ENCODE measurements around the gene LMO7. TPM values are rescaled to one million over a fixed set of nuclear protein-coding genes. Genes with fewer than 3 reads are reported as not detected.

Gene LMO7
- total RNA-seq, 1 experiment from 2014 or later = 20.4 TPM

DNA sequence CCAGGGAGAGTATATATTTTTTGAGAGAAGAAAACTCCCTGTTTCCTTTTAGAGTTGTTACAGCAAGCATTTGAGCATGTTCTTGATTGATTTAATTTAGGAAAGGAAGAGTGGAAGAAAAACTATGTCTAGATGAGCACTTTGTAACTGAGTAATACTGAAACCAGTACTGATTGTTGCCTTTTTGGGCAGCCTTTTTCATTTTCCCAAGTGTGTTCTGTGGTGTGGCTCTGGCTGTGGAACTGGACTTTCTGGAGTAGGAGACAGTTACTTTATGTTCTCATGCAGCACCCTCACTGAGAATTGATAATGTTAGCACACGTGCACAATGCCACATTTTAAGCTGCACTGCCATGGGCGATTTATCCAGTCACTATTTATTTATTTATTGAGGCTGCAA is 211.5 kb downstream of the LMO7 start:
- no peak for DNase-seq
- H3K36me3 Mint-ChIP-seq (ENCODE audit: insufficient read depth in 1 of 3, low read depth in 3 of 3) = peaks cover 7 to 18% (median 8%) of the 10 kb centered on the region in 3 experiments
- H3K79me2 ChIP-seq (ENCODE audit: insufficient read depth, low read length) = no peaks in the 10 kb centered on the region
- TF ChIP-seq, protein P1, sequence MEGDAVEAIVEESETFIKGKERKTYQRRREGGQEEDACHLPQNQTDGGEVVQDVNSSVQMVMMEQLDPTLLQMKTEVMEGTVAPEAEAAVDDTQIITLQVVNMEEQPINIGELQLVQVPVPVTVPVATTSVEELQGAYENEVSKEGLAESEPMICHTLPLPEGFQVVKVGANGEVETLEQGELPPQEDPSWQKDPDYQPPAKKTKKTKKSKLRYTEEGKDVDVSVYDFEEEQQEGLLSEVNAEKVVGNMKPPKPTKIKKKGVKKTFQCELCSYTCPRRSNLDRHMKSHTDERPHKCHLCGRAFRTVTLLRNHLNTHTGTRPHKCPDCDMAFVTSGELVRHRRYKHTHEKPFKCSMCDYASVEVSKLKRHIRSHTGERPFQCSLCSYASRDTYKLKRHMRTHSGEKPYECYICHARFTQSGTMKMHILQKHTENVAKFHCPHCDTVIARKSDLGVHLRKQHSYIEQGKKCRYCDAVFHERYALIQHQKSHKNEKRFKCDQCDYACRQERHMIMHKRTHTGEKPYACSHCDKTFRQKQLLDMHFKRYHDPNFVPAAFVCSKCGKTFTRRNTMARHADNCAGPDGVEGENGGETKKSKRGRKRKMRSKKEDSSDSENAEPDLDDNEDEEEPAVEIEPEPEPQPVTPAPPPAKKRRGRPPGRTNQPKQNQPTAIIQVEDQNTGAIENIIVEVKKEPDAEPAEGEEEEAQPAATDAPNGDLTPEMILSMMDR (conservative IDR thresholded peaks at IDR 0.05) = no peak
- no peak overlapping the region for H3K27ac ChIP-seq (ENCODE audit: insufficient read length, low read depth, low read length)
- H3K23me2 ChIP-seq (ENCODE audit: insufficient read length, low read depth, low read length, poor library complexity, severe bottlenecking) = no peaks in the 10 kb centered on the region
- no peak overlapping the region for H3K4ac ChIP-seq (ENCODE audit: low read depth, low read length)
- no peak overlapping the region for H3K4me2 ChIP-seq (ENCODE audit: insufficient read depth, insufficient read length, low read length)
- no peak overlapping the region for H3K23ac ChIP-seq (ENCODE audit: insufficient read length, low read depth, low read length)
- H4K5ac ChIP-seq (ENCODE audit: insufficient read length, low read depth, low read length) = no peak overlapping the region
- no peak overlapping the region for H4K91ac ChIP-seq (ENCODE audit: insufficient read length, low read depth, low read length)
- no peak overlapping the region for H3K14ac ChIP-seq (ENCODE audit: insufficient read depth, low read length)
- H3K9ac ChIP-seq (ENCODE audit: extremely low read depth, insufficient read length, low read length) = no peak overlapping the region
- no peaks in the 10 kb centered on the region for H3K4me1 ChIP-seq (ENCODE audit: insufficient read depth, low read length)
- no peak overlapping the region for H2AFZ ChIP-seq (ENCODE audit: low read length)
- no peak overlapping the region for H2BK20ac ChIP-seq (ENCODE audit: low read depth, low read length, poor library complexity, severe bottlenecking)
- no peak overlapping the region for H3K56ac ChIP-seq (ENCODE audit: insufficient read length, low read depth, low read length)
- no peak overlapping the region for H3T11ph ChIP-seq (ENCODE audit: low read length)
- no peak overlapping the region for H2AK5ac ChIP-seq (ENCODE audit: insufficient read length, low read length)
- no peaks in the 10 kb centered on the region for H4K20me1 ChIP-seq (ENCODE audit: control insufficient read depth, insufficient read depth, insufficient read length)
- H2BK5ac ChIP-seq (ENCODE audit: insufficient read length, low read length) = no peak overlapping the region
- no peak overlapping the region for H3K18ac ChIP-seq (ENCODE audit: insufficient read length, low read depth, low read length)
- H2BK15ac ChIP-seq (ENCODE audit: low read depth, low read length) = no peak overlapping the region
- H3K4me1 Mint-ChIP-seq = no peaks in the 10 kb centered on the region
- H2BK12ac ChIP-seq (ENCODE audit: insufficient read length, low read depth, low read length) = no peak overlapping the region
- no peak overlapping the region for H3K27ac Mint-ChIP-seq
- H4K8ac ChIP-seq (replicated peaks; ENCODE audit: insufficient read length, low read depth, low read length) = no peak overlapping the region
- no CpG with 5 or more reads among the region's 2 CpGs for WGBS (ENCODE audit: extremely low coverage, insufficient read length, low lambda C conversion rate)
- H3K27me3 Mint-ChIP-seq (ENCODE audit: low read depth) = no peaks in the 10 kb centered on the region
- no peaks in the 10 kb centered on the region for H3K79me1 ChIP-seq (ENCODE audit: insufficient read depth, low read depth, low read length, poor library complexity, severe bottlenecking)
- no peak overlapping the region for H3K4me3 Mint-ChIP-seq
- no peaks in the 10 kb centered on the region for H3K27me3 ChIP-seq (ENCODE audit: insufficient read depth, low read length)
- H2BK120ac ChIP-seq (ENCODE audit: low read depth, low read length, poor library complexity, severe bottlenecking) = no peak overlapping the region
- H3K9me3 ChIP-seq (ENCODE audit: control insufficient read depth, low read depth, low read length) = no peaks in the 10 kb centered on the region
- peaks cover 4 to 5% of the 10 kb centered on the region in 2 experiments; a peak in 4 of 5 replicates for H3K9me3 Mint-ChIP-seq
